GM19324 (cell line): Measurements from ENCODE around the gene AVL9.
A peak's percentile ranks its signal among the peaks of the same experiment; 100 is the strongest.
"Not testable (repeated sequence)": the region's sequence is repeated elsewhere in the genome, so short reads cannot be mapped to it uniquely, and the experiment has no call there.

Experiments used
- ATAC-seq: cut with Tn5 transposase; IDR thresholded peaks from one replicate; pipeline ENCODE4 v1.9.1; 2021; ENCODE audit warnings: mild to moderate bottlenecking, moderate library complexity; ENCODE audit not compliant: unreplicated experiment, low FRiP score

The AVL9 gene

GRCh38 chr7:32494946-32495297, 367 bp upstream of the AVL9 start:
- ATAC-seq, result peak; percentile 17

DNA sequence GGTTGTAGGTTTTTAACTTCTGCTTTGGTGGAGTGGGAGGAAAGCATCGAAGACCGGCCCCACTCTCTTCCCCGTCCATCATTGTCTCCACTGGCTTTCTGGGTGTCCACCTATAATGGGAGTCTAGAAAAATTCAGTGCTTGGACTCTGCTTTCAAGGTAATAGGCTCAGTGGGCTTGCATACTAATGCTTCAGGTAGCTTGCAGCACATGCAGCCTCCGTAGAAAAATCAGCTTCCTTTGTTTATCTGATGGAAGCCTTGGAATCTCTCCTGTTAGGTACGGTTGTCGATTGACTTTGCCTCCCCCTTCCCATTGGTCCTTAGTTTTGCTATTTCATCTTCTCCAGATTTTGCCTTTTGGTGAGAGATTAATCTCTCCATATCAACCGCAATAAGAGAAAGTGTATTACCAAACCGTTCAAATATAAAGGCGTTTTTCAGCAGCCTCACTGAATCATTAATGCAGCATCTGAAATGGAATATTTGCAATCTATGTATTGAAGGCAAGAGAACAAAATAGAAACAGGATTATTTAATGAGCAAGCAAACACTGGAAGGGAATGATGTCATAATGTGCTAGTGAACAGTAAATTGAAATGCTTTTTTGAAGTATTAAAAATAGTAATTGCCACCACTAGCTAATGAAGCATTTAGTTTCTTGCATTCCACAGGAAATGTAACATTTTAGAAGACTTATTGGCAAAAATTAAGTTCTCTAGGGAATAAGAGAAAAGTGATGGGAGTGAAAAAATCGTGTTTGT, 944 bp downstream of the AVL9 start:
- no peak for ATAC-seq

DNA sequence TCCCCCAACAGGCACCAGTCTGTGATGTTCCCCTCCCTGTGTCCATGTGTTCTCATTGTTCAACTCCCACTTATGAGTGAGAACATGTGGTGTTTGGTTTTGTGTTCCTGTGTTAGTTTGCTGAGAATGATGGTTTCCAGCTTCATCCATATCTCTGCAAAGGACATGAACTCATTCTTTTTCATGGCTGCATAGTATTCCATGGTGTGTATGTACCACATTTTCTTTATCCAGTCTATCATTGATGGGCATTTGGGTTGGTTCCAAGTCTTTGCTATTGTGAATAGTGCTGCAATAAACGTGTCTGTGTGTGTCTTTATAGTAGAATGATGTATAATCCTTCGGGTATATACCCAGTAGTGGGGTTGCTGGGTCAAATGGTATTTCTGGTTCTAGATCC, 4.5 kb downstream of the AVL9 start:
- not testable (repeated sequence) for ATAC-seq

DNA sequence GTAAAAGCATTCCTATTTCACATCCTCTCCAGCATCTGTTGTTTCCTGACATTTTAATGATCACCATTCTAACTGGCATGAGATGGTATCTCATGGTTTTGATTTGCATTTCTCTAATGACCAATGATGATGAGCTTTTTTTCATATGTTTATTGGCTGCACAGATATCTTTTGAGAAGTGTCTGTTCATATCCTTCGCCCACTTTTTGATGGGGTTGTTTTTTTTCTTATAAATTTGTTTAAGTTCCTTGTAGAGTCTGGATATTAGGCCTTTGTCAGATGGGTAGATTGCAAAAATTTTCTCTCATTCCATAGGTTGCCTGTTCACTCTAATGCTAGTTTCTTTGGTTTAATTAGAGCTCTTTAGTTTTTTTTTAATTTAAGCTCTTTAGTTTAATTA, 4.9 kb downstream of the AVL9 start:
- not testable (repeated sequence) for ATAC-seq

GRCh38 chr7:32500922-32501341, 5.6 kb downstream of the AVL9 start:
- ATAC-seq, result no peak

- ATAC-seq, result no peak
Observed at GRCh38 chr7:32501522-32501921, 6.2 kb downstream of the AVL9 start.

- no peak for ATAC-seq
Observed at GRCh38 chr7:32502728-32503127, 7.4 kb downstream of the AVL9 start.

GRCh38 chr7:32506266-32507054, 11.2 kb downstream of the AVL9 start:
- ATAC-seq, result no peak

GRCh38 chr7:32507414-32507813, 12.1 kb downstream of the AVL9 start:
- no peak for ATAC-seq

GRCh38 chr7:32511791-32512190, 16.5 kb downstream of the AVL9 start:
- no peak for ATAC-seq

GRCh38 chr7:32513210-32513609, 17.9 kb downstream of the AVL9 start:
- no peak for ATAC-seq

DNA sequence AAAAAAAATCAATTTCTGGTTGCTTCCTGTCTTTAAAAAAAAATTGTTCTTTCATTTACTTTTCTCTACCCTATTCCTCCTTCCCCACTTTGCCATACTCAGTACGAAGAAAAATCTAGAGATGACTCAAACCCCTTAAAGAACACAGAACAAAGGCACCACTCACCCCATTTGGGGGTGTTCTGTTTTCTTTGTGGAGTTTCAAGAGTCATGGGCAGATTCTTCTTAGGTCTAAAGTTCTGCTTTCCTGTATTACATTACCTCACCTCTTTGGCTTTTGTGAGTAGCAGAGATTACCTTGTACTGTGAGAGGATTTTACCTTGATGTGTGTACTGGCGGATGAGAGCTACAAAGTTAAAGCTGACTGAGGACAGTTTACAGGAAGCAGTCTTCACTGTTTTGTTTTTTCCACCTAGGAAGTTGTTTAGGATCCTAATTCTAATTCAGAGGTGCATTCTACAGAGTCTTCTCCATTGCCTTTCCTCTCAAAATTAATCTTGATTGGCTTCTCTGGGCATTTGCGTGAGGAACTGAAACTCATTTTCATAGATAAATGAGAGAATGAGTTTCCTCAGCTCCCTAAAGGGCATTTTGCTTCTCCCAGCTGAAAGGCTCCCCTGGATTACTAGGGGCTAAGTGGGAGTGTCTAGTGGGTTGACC, 20.7 kb downstream of the AVL9 start:
- no peak for ATAC-seq

- ATAC-seq, result no peak
Observed at GRCh38 chr7:32516551-32517100, 21.3 kb downstream of the AVL9 start.

DNA sequence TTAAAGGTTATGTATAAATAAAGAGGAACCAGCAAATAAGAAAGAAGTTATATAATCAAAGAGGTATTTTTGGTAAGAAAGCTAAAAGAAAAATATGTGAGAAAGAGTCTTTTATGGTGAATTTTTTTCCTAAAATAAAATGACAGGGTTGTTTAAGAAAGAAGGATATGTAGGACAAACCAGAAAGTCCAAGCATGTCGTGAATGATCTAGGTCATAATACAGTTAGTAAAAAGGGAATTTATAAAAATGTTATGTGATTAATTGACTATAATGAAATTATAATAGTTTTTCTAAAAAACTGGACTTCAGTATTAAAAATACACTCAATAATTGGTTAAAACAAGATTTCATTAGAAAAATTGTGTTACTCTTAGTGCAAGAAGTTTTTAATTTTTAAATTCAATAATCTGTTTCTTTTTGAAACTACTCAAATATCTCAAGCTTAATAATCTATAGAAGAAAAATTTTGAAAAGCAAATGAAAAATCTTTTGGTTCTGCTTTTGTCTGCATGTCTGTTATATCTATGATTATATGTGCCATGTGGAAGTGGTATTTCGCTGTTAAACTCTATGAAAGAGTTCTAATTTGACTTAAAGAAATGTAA, 23.3 kb downstream of the AVL9 start:
- no peak for ATAC-seq

DNA sequence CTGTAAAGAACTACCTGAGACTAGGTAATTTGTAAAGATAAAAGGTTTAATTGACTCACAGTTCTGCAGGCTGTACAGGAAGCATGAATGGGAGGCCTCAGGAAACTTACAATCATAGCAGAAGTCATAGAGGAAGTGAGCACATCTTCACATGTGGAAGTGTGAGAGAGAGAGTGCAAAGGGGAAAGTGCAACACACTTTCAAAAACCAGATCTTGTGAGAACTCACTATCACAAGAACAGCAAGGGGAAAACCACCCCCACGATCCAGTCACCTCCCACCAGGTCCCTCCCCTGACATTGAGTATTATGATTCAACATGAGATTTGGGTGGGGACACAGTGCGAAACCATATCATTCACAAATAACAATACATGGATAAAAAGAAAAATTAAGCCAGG, 24.5 kb downstream of the AVL9 start:
- ATAC-seq, result no peak

- ATAC-seq, result no peak
Observed at GRCh38 chr7:32522746-32523530, 27.6 kb downstream of the AVL9 start.

DNA sequence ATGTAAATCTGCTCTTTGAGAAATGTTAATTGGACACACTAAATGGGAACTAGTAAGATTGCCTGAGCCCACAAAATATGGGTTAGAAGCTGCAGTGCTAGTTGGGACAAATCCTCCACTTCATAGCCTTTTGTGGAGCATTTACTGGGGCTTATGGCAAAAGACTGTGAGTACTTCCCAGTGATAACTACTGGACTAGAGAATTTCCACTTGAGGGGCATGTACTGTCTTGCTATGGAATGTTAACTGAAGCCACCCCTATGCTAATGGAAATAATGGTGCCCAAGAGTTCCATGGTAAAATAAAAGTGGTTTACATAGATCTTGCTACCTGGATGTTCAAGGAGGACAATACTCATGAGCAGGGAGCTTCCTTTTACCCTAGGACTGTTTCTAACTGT, 29.3 kb downstream of the AVL9 start:
- ATAC-seq, result no peak

- ATAC-seq, result no peak
Observed at GRCh38 chr7:32525839-32526238, 30.6 kb downstream of the AVL9 start.

- no peak for ATAC-seq
Observed at GRCh38 chr7:32531402-32531801, 36.1 kb downstream of the AVL9 start.

DNA sequence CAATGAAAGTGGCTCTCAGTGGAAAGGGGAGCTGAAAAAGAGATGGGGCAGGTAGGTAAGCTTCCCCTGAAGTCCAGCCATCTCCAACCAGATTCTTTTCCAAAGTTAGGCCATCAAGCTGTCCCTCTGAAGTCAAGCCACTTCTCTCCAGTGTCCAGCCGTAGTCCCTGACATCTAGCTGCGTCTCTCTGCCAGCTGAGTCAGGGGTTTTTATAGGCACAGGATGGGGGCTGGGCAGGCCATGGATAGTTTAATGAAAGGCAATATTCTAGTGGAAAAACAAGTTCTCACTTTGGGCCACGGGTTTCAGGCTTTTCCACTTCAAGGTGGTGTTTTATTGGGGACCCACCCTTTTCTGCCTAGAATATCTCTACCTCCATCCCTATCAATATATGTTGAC, 36.8 kb downstream of the AVL9 start:
- no peak for ATAC-seq
